Esophagus squamous epithelium (tissue), 5 donors: ENCODE measurements around the gene CLTC. TPM values are rescaled to one million over a fixed set of nuclear protein-coding genes. Genes with fewer than 3 reads are reported as not detected.

Experiments used
- DNase-seq: peaks from one replicate; lab custom pipeline; 2025; lab: John Stamatoyannopoulos, UW
- H3K27ac ChIP-seq, 4 donors: fragments of 200-600 bp; sonication (generic); one replicate each; pipeline ENCODE4 v1.5.1; 2016 to 2019; ENCODE audit warnings: mild to moderate bottlenecking in 1 of 4
- H3K27me3 ChIP-seq, 4 donors: fragments of 200-600 bp; sonication (generic); 1 replicate in 3 of 4; 2 replicates in 1 of 4; pipeline versions ENCODE4 v1.5.1 to v1.6.0; 2017 to 2021; ENCODE audit warnings: antibody characterized with exemption in 1 of 4
- H3K36me3 ChIP-seq, 3 donors: fragments of 200-600 bp; sonication (generic); one replicate each; pipeline ENCODE4 v1.5.1; 2016 to 2019
- H3K4me1 ChIP-seq, 3 donors: fragments of 200-600 bp; sonication (generic); one replicate each; pipeline ENCODE4 v1.5.1; 2017 to 2019
- H3K4me3 ChIP-seq, 4 donors: fragments of 200-600 bp; sonication (generic); 1 replicate in 3 of 4; 2 replicates in 1 of 4; pipeline ENCODE4 v1.5.1; 2016 to 2019; ENCODE audit warnings: mild to moderate bottlenecking in 2 of 4, moderate library complexity in 1 of 4
- H3K9me3 ChIP-seq, 3 donors: fragments of 200-600 bp; sonication (generic); one replicate each; pipeline ENCODE4 v1.5.1; 2016 to 2019
- POLR2A ChIP-seq, 4 donors: fragments of 450-650 bp; IDR thresholded peaks; one replicate each; pipeline ENCODE4 v1.6.1; 2017; ENCODE audit warnings: antibody characterized with exemption in 4 of 4, mild to moderate bottlenecking in 4 of 4, moderate library complexity in 3 of 4
- WGBS, 2 donors: methylation state at CpG; one replicate each; pipeline ENCODE4 v1.1.5; 2018; 5-methylcytosine and 5-hydroxymethylcytosine counted together
- intact Hi-C: fragments of 100-400 bp; cut with DNase I; formaldehyde crosslinking; loops from one replicate; pipeline ENCODE4 v1.15.0; 2022
- total RNA-seq, 4 donors: library from RNA; depleted of rRNA; stranded (reverse); fragments of >200 nt; gene quantifications; one replicate each; pipeline ENCODE4 v1.1.0, GENCODE V29; 2016
- TF ChIP-seq, protein P1 (sequence below), 6 experiments: fragments of 450-650 bp in 4 of 6; fragments of 200-600 bp in 2 of 6; sonication (generic) in 2 of 6; IDR thresholded peaks; one replicate each; pipeline ENCODE4 v1.5.1; 2016 to 2019; ENCODE audit warnings: antibody characterized with exemption in 6 of 6, mild to moderate bottlenecking in 4 of 6, moderate library complexity in 4 of 6
- donor health status: DM: yes; HTN: yes; CAD: no.

CLTC gene
- total RNA-seq, 4 donors from 2014 or later = 135 to 236 (median 201) TPM

DNA sequence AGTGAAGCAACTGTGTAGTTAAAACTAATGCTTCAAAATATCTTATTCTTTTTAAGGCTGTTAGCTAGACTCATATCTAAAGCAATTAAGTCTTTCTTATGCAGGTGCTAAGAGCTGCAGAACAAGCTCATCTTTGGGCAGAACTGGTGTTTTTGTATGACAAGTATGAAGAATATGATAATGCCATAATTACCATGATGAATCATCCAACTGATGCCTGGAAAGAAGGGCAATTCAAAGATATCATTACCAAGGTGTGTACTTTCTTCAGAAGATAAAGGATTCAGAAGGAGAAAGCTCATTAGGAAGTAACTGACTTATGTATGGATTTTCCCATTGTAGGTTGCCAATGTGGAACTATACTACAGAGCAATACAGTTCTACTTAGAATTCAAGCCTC, 63.6 kb downstream of the CLTC start:
- Histone ChIP-seq H3K27ac (no peak overlapping the region), H3K9me3 (no peaks in the 10 kb centered on the region), H3K27me3 (no peaks in the 10 kb centered on the region), H3K4me1 (no peaks in the 10 kb centered on the region), H3K36me3 (peaks cover 16 to 100% (median 29%) of the 10 kb centered on the region in 3 donors), H3K4me3 (no peak overlapping the region)
- TF ChIP-seq POLR2A (IDR thresholded peaks at IDR 0.05) = no peak
- TF ChIP-seq, protein P1, sequence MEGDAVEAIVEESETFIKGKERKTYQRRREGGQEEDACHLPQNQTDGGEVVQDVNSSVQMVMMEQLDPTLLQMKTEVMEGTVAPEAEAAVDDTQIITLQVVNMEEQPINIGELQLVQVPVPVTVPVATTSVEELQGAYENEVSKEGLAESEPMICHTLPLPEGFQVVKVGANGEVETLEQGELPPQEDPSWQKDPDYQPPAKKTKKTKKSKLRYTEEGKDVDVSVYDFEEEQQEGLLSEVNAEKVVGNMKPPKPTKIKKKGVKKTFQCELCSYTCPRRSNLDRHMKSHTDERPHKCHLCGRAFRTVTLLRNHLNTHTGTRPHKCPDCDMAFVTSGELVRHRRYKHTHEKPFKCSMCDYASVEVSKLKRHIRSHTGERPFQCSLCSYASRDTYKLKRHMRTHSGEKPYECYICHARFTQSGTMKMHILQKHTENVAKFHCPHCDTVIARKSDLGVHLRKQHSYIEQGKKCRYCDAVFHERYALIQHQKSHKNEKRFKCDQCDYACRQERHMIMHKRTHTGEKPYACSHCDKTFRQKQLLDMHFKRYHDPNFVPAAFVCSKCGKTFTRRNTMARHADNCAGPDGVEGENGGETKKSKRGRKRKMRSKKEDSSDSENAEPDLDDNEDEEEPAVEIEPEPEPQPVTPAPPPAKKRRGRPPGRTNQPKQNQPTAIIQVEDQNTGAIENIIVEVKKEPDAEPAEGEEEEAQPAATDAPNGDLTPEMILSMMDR (IDR thresholded peaks at IDR 0.05) = no peak
- no peak for DNase-seq
- intact Hi-C loops = no loop called here

GRCh38 chr17:59684967-59685366, 65.3 kb downstream of the CLTC start:
- intact Hi-C loops = no loop called here

DNA sequence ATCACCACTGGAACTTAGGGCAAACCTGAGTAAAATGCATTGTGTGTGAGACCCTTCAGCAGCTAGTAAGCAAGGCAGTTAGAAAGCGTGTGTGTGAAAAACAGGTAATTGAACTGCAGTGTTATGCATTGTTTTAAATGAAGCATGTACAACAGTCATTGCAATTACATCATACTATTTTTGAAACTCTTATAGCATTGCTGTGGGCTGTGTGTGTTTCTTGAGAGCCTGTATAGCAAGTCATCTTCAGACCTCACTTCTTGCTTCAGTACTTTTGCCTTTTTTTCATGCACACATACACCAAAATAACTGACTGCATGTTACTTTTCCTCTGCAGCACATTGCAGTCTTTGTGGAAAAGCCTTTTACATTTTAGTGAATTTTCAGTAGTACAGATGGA, 68.3 kb downstream of the CLTC start:
- H3K4me3 ChIP-seq = no peak overlapping the region
- no peak for DNase-seq
- no peak overlapping the region for H3K27ac ChIP-seq
- H3K4me1 ChIP-seq = no peaks in the 10 kb centered on the region
- H3K9me3 ChIP-seq = no peaks in the 10 kb centered on the region
- 92 to 94% methylated on average over 1 of the region's 1 CpG for WGBS, 2 donors
- H3K36me3 ChIP-seq = peaks cover 18 to 100% (median 23%) of the 10 kb centered on the region in 3 donors
- intact Hi-C loops = no loop called here
- H3K27me3 ChIP-seq = no peaks in the 10 kb centered on the region
- TF ChIP-seq, protein P1 (IDR thresholded peaks at IDR 0.05) = no peak
- TF ChIP-seq POLR2A (IDR thresholded peaks at IDR 0.05) = no peak

More at GRCh38 chr17:59684967-59685366, 65.3 kb downstream of the CLTC start:
- no peak for DNase-seq
- no peaks in the 10 kb centered on the region for H3K9me3 ChIP-seq
- H3K36me3 ChIP-seq = peaks cover 21 to 100% (median 29%) of the 10 kb centered on the region in 3 donors
- H3K27ac ChIP-seq = no peak overlapping the region
- no peak for TF ChIP-seq POLR2A (IDR thresholded peaks at IDR 0.05)
- TF ChIP-seq, protein P1 (IDR thresholded peaks at IDR 0.05) = no peak
- no peaks in the 10 kb centered on the region for H3K27me3 ChIP-seq
- H3K4me3 ChIP-seq = no peak overlapping the region
- whole genome bisulfite sequencing, 2 donors = 84 to 90% methylated on average over 6 of the region's 6 CpGs
- no peaks in the 10 kb centered on the region for H3K4me1 ChIP-seq

DNA sequence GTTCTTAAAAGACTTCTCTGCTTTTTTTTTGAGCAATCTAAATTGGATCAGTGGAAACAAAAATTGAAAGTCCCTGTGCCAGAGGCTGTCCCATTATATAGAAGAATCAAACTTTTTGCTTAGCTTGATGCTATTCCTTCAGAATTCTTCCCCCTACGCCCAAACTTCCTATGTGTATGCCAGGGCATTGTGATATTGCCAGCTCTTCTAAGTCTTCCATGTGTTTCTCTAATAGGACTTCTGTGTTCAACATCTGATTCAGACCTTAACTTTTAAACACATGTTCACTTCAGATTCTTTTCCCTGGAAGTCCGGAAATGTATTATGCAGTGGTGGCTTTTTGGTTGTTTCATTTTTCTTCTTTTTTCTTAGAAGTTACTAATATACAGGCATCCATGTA, 68.8 kb downstream of the CLTC start:
- no peak for DNase-seq
- H3K4me3 ChIP-seq = no peak overlapping the region
- H3K36me3 ChIP-seq = peaks cover 16 to 100% (median 27%) of the 10 kb centered on the region in 3 donors
- H3K27me3 ChIP-seq = no peaks in the 10 kb centered on the region
- H3K4me1 ChIP-seq = no peaks in the 10 kb centered on the region
- no peaks in the 10 kb centered on the region for H3K9me3 ChIP-seq
- intact Hi-C loops = no loop called here
- WGBS, 2 donors = 89 to 93% methylated on average over 2 of the region's 2 CpGs
- H3K27ac ChIP-seq = no peak overlapping the region
- TF ChIP-seq, protein P1 (IDR thresholded peaks at IDR 0.05) = no peak
- TF ChIP-seq POLR2A (IDR thresholded peaks at IDR 0.05) = no peak

DNA sequence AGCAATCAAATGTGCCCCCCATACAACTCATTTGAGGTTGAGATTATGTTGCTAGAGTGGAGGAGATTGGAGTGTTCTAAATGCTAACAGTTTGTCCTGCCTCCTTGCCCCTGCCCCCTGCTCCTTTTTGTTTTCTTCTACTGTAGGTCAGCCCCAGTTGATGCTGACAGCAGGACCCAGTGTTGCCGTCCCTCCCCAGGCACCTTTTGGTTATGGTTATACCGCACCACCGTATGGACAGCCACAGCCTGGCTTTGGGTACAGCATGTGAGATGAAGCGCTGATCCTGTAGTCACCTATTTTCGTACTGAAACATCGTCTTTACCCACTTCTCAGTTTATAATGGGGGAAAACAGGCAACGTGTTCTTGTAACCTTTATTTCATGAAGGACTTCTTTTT, 73.9 kb downstream of the CLTC start:
- TF ChIP-seq, protein P1 (IDR thresholded peaks at IDR 0.05) = no peak
- TF ChIP-seq POLR2A (IDR thresholded peaks at IDR 0.05) = no peak
- DNase-seq = no peak
- no peaks in the 10 kb centered on the region for H3K9me3 ChIP-seq
- H3K27me3 ChIP-seq = no peaks in the 10 kb centered on the region
- no peaks in the 10 kb centered on the region for H3K4me1 ChIP-seq
- no peak overlapping the region for H3K4me3 ChIP-seq
- WGBS, 2 donors = 86 to 89% methylated on average over 7 of the region's 7 CpGs
- intact Hi-C loops = no loop called here
- no peak overlapping the region for H3K27ac ChIP-seq
- peaks cover 6 to 100% (median 28%) of the 10 kb centered on the region in 3 donors for H3K36me3 ChIP-seq
